Activated naive CD4-positive, alpha-beta T cell treated with anti-CD3 and anti-CD28 coated beads for 36 hours (primary cell): ENCODE results near the gene PRSS3. TPM values are rescaled to one million over a fixed set of nuclear protein-coding genes. Genes with fewer than 3 reads are reported as not detected.
"Not testable (repeated sequence)": the region's sequence is repeated elsewhere in the genome, so short reads cannot be mapped to it uniquely, and the experiment has no call there.

Source experiments
- CTCF ChIA-PET: fragments of 350-600 bp; sonication (Branson Sonifier 250); formaldehyde crosslinking; loops from one replicate; lab custom pipeline; 2021; ENCODE audit warnings: antibody characterized with exemption; lab: Charles Lee
- DNase-seq: peaks from one replicate; pipeline ENCODE4 v3.0.0-alpha.2; 2020
- H3K27ac Mint-ChIP-seq: one replicate; pipeline ENCODE4 v1.8.0; 2021; ENCODE audit warnings: mild to moderate bottlenecking, mixed read lengths
- H3K27me3 Mint-ChIP-seq: one replicate; pipeline ENCODE4 v1.8.0; 2021; ENCODE audit warnings: low read depth, mixed read lengths
- H3K36me3 Mint-ChIP-seq: one replicate; pipeline ENCODE4 v1.8.0; 2021; ENCODE audit warnings: low read depth, mixed read lengths
- H3K4me1 Mint-ChIP-seq: one replicate; pipeline ENCODE4 v1.8.0; 2021; ENCODE audit warnings: low read depth, mixed read lengths
- H3K4me3 Mint-ChIP-seq: one replicate; pipeline ENCODE4 v1.8.0; 2021; ENCODE audit warnings: mild to moderate bottlenecking, moderate library complexity, mixed read lengths
- H3K9me3 Mint-ChIP-seq: one replicate; pipeline ENCODE4 v1.8.0; 2021; ENCODE audit warnings: mixed read lengths
- intact Hi-C: fragments of 100-400 bp; cut with micrococcal nuclease; formaldehyde crosslinking; loops from one replicate; pipeline ENCODE4 v1.15.1; 2023
- total RNA-seq, 2 experiments: library from RNA; stranded (reverse); gene quantifications; one replicate each; pipeline ENCODE4 v1.2.3, GENCODE V29; 2021

Gene PRSS3
- not detected for total RNA-seq

DNA sequence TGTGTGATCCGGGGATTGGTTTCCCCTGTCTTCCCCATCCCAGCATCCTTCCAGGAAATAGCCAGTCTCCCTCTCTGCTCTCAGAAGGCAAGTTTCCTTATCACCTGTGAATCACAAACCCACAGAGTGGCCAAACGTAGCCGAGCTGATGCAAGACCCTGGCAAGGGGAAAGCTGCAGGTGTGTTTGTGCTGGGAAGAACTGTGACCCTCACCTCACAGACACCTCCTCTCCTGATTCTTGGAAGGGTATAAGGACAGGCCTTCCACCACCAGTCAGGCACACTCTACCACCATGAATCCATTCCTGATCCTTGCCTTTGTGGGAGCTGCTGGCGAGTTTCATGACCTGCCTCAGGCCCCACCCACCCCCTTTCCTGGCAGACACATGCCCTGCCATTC, at the start of gene PRSS3:
PRSS3 (plus strand) TSS at position 281 of the 400 bp plus-strand sequence; CDS start at position 294, 13 bp downstream.
- CTCF ChIA-PET = no interaction called here
- intact Hi-C loops = no loop called here
- H3K27me3 Mint-ChIP-seq = peaks cover 13% of the 10 kb centered on the region
- H3K36me3 Mint-ChIP-seq = no peaks in the 10 kb centered on the region
- H3K9me3 Mint-ChIP-seq = no peaks in the 10 kb centered on the region
- no peak for DNase-seq
- H3K27ac Mint-ChIP-seq = no peak within 1 kb of the TSS
- H3K4me1 Mint-ChIP-seq = peaks cover 5% of the 10 kb centered on the region
- H3K4me3 Mint-ChIP-seq = no peak within 1 kb of the TSS

DNA sequence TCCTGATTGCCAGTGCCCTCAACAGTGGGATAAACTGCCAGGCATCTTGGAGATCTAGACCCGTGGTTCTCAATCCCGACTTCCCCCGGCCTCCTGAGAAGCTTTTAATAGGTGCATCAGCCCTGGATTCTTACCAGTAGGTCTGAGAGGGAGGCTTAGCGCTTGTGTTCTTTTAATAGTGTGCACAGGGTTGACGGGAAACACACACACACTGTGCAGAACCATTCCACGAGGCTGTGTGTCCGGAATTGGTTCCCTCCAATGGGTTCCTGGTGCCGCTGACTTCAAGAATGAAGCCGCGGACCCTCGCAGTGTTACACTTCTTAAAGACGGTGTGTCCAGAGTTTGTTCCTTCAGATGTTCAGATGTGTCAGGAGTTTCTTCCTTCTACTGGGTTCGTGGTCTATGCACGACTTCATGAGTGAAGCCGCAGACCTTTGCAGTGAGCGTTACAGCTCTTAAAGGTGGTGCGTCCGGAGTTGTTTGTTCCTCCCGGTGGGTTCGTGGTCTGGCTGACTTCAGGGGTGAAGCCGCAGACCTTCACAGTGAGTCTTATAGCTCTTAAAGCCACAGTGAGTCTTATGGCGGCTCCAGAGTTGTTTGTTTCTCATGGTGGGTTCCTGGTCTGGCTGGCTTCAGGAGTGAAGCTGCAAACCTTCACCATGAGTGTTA, 46.6 kb upstream of the PRSS3 start:
- Mint-ChIP-seq H3K27ac (no peak overlapping the region), H3K4me3 (peak overlapping the region; percentile 68), H3K4me1 (peaks cover 25% of the 10 kb centered on the region), H3K27me3 (peaks cover 72% of the 10 kb centered on the region), H3K36me3 (no peaks in the 10 kb centered on the region), H3K9me3 (peaks cover 2% of the 10 kb centered on the region)
- peak; percentile 14 for DNase-seq
- CTCF ChIA-PET = interaction anchor here (0.6 to 2.2 kb wide), 3 partner anchors 27 to 304 kb away, joined by 3 to 10 read pairs (median 5); no protein-coding TSS in a partner anchor
- intact Hi-C loops = no loop called here

DNA sequence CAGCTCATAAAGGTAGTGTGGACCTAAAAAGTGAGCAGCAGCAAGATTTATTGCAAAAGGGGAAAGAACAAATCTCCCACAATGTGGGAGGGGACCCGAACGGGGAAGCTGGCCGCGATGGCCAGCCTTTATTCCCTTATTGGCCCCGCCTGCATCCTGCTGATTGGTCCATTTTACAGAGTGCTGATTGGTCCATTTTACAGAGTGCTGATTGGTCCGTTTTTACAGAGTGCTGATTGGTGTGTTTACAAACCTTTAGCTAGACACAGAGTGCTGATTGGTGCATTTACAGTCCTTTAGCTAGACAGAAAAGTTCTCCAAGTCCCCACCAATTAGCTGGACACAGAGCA, 46.1 kb upstream of the PRSS3 start:
- H3K4me1 Mint-ChIP-seq = peaks cover 25% of the 10 kb centered on the region
- H3K4me3 Mint-ChIP-seq = peak overlapping the region; percentile 68
- intact Hi-C loops, H3K27ac Mint-ChIP-seq, H3K36me3 Mint-ChIP-seq, H3K9me3 Mint-ChIP-seq: not testable (repeated sequence)
- CTCF ChIA-PET = interaction anchor here (0.6 to 2.2 kb wide), 4 partner anchors 28 to 325 kb away, joined by 3 to 10 read pairs (median 4); no protein-coding TSS in a partner anchor
- peaks cover 71% of the 10 kb centered on the region for H3K27me3 Mint-ChIP-seq
- peak; percentile 49 for DNase-seq

DNA sequence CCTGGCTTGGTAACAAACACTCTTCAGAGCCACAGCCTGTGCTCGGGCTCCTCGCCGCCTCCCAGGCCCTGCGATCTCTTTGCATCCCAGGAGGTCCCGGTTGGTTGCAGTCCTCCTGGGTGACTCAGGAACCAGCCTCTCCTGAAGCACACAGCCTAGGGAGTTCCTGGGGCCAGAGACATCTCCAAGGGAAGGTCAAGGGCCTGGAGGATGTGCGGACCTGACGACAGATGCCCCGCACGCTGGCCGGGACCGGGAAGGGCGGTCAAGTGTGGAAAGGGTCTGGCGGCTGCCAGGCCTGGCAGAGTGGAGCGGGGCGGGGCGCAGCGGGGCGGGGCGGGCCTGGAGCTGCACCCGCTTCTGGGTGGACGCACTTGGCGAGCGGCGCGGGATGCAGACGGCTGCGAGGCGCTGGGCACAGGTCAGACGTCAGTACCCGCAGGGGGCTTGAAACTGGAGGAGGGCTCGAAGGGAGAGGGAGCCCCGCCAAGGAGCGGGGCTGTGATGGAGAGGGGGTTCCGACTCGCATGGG, 45.0 kb upstream of the PRSS3 start:
- no peak overlapping the region for H3K27ac Mint-ChIP-seq
- no peaks in the 10 kb centered on the region for H3K36me3 Mint-ChIP-seq
- H3K9me3 Mint-ChIP-seq = no peaks in the 10 kb centered on the region
- intact Hi-C loops = no loop called here
- H3K4me3 Mint-ChIP-seq = no peak overlapping the region
- H3K4me1 Mint-ChIP-seq = peaks cover 25% of the 10 kb centered on the region
- CTCF ChIA-PET = interaction anchor here (0.6 to 0.9 kb wide), 3 partner anchors 126 to 324 kb away, joined by 3 read pairs; no protein-coding TSS in a partner anchor
- H3K27me3 Mint-ChIP-seq = peaks cover 72% of the 10 kb centered on the region
- no peak for DNase-seq

DNA sequence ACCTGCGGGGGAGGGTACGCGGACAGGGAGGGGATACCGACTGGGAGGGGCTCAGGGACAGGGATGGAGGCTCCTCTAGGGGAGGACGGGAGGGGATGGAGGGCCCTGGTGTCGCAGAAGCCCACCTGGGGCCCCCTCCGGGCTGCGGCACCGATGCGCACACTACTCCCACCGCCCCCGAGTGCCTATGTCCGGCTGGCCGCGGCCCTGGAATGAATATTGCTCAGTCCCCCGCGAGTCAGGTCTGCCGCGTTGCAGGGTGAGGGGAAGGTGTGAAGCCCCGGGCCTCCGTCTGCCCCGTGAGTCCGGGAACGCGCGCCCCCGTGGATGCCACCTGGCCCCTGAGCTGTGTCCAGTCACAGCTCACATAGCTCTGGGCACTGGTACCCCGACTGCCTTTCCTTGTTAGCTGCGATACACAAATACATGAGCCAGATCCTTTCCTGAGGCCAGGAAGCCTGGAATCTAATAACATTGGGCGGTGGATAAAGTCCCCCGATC, 44.5 kb upstream of the PRSS3 start:
- intact Hi-C loops = no loop called here
- no peaks in the 10 kb centered on the region for H3K36me3 Mint-ChIP-seq
- no peaks in the 10 kb centered on the region for H3K9me3 Mint-ChIP-seq
- H3K4me1 Mint-ChIP-seq = peaks cover 25% of the 10 kb centered on the region
- H3K4me3 Mint-ChIP-seq = peak overlapping the region; percentile 20
- CTCF ChIA-PET = interaction anchor here (0.9 kb wide), 1 partner anchor 127 kb away, joined by 3 read pairs; no protein-coding TSS in a partner anchor
- H3K27ac Mint-ChIP-seq = no peak overlapping the region
- peaks cover 73% of the 10 kb centered on the region for H3K27me3 Mint-ChIP-seq
- DNase-seq = no peak

DNA sequence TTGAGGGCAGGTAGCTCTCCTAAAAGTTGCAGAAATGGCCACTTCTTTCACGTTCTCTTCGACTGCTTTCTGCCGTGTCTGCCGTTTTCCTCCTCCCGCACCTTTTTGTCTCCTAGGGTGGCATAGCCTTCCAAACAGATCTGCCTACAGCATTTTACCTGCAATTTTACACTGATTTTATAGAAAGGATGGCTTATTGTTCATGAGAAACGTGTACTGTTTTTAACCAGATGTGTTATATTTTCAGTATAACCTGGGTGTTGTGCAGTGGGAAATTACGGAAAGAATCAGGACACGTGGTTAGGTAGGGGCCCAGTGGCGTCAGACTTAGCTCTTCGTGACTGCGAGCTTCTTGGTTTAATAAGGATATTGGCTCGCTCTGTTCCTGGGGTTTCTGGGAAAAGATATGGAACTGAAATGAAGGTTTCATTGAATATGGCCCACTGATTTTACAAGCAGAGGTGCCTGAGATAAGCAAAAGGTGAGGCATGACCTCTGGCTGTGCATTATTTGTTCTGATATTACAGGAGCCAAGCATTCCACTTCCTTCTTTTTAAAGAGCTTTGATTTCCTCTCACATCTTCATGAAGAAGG, 43.7 kb upstream of the PRSS3 start:
- Mint-ChIP-seq H3K4me1 (peaks cover 25% of the 10 kb centered on the region), H3K36me3 (no peaks in the 10 kb centered on the region), H3K27me3 (peaks cover 71% of the 10 kb centered on the region), H3K9me3 (no peaks in the 10 kb centered on the region), H3K4me3 (peak overlapping the region; percentile 32), H3K27ac (no peak overlapping the region)
- CTCF ChIA-PET = interaction anchor here (0.9 kb wide), 1 partner anchor 127 kb away, joined by 3 read pairs; no protein-coding TSS in a partner anchor
- DNase-seq = no peak
- intact Hi-C loops = no loop called here

DNA sequence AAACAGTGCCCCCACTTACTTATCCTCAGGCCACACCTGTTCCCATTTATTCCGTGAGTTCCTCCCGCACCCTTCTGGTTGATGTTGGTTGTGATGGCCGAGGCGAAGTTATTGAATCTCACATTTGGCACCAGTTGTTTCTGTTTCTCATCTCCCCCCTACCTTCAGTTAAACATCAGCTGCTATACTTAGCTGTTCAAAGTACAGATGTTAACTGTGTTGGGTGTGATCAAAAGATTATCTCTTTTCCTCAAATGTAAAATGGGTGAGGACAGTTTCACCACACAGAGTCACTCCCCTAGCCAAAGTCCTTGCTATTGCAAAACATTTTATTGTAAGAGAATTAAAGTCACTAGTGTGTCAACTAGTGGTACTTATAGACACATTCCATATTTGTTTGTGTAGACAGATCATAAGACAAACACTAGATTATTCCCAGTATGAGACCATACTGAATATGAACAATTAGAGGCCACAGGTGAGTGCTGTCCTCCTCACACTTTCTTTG, 43.2 kb upstream of the PRSS3 start:
- Mint-ChIP-seq H3K4me1 (peaks cover 25% of the 10 kb centered on the region), H3K27ac (no peak overlapping the region), H3K9me3 (no peaks in the 10 kb centered on the region), H3K27me3 (peaks cover 67% of the 10 kb centered on the region), H3K36me3 (no peaks in the 10 kb centered on the region), H3K4me3 (no peak overlapping the region)
- intact Hi-C loops = no loop called here
- DNase-seq = no peak
- CTCF ChIA-PET = interaction anchor here (0.5 kb wide), 1 partner anchor 159 kb away, joined by 4 read pairs; no protein-coding TSS in a partner anchor

DNA sequence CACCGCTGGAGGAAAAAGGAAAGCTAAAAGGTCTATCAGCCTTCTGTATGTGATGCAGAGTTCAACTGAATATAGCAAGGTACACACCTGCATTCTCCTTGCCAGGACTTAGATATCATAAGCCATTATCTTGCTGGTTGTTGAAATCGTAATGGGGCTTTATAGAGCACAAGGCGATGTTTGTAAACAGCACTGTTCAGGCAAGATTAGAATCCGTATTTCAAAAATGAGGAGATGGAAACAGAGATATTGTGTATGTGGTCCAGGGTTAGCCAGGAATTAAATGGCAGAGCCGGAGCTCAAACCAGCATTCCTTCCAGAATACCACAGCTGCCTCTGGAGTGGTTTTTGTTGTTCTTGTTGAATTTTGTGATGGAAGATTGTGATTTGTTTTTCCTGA, 42.6 kb upstream of the PRSS3 start:
- H3K27ac Mint-ChIP-seq, H3K9me3 Mint-ChIP-seq, DNase-seq, H3K4me3 Mint-ChIP-seq, intact Hi-C loops, H3K36me3 Mint-ChIP-seq: not testable (repeated sequence)
- Mint-ChIP-seq H3K4me1 (peaks cover 25% of the 10 kb centered on the region), H3K27me3 (peaks cover 69% of the 10 kb centered on the region)
- CTCF ChIA-PET = interaction anchor here (0.5 kb wide), 1 partner anchor 159 kb away, joined by 4 read pairs; no protein-coding TSS in a partner anchor

DNA sequence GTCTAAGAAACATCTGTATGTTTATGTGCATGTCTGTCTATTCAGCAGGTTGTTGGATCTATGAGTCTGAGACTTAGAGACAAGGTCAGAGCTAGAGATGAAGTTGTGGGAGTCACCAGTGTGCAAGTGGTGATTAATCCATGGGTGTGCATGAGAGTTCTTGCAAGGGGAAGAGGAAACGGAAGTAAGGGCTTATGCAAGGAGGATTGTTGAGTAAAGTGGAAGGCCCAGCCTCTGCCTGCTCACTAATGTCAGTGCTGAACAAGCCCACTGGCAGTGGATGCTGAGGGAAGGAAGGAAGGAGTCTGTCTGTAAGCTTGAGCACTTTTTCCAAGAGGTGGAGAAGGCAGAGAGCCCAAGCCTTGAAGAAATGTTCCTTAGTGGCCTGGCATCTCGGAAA, 35.7 kb upstream of the PRSS3 start:
- H3K9me3 Mint-ChIP-seq, H3K4me3 Mint-ChIP-seq, H3K36me3 Mint-ChIP-seq, DNase-seq, intact Hi-C loops, CTCF ChIA-PET, H3K4me1 Mint-ChIP-seq, H3K27ac Mint-ChIP-seq: not testable (repeated sequence)
- peaks cover 14% of the 10 kb centered on the region for H3K27me3 Mint-ChIP-seq

DNA sequence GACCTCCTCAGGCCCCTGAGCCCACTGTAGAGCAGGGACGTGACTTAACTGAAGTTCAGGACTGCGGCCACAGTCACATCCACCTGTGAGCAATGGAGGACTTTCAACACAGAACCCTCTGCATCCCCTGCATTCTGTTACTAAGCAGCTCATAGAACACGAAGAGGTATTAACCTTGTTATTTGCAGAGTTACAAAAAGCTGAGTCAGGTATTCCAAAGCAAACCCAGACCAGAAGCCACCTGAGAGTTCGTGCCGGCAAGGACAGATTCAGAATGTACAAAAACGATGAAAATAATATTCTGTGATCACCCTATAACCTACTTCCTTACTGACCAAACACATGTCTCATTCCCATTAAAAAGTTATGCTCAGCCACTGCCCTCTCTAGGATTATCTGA, 33.0 kb upstream of the PRSS3 start:
- CTCF ChIA-PET = interaction anchor here (0.6 to 1.6 kb wide), 4 partner anchors 9 to 242 kb away, joined by 3 to 7 read pairs (median 4); no protein-coding TSS in a partner anchor
- Mint-ChIP-seq H3K27me3 (peaks cover 6% of the 10 kb centered on the region), H3K9me3 (no peaks in the 10 kb centered on the region), H3K27ac (no peak overlapping the region), H3K4me1 (peaks cover 4% of the 10 kb centered on the region), H3K4me3 (no peak overlapping the region), H3K36me3 (no peaks in the 10 kb centered on the region)
- DNase-seq = no peak
- intact Hi-C loops = no loop called here

DNA sequence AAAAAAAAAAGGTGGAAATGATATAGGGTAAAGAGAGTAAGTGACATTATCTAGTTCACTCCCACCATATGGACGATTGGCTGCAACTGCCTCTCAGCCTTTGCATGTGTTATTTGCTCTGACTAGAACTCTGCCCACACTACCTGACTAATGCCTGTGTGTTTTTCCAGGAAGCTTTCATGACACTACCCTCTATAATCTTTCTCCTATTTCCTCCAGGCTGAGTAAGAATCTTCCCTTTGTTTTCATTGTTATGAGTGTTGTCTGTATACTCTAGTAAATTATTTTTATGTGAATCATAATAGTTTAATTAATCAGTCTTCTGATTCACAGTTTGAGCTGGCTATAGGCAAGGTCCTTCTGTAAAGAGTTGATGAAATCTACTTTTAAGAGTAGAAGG, 31.7 kb upstream of the PRSS3 start:
- H3K4me1 Mint-ChIP-seq, intact Hi-C loops, H3K27me3 Mint-ChIP-seq, H3K27ac Mint-ChIP-seq, H3K9me3 Mint-ChIP-seq, DNase-seq, H3K4me3 Mint-ChIP-seq, H3K36me3 Mint-ChIP-seq: not testable (repeated sequence)
- CTCF ChIA-PET = interaction anchor here (0.7 kb wide), 1 partner anchor 360 kb away, joined by 3 read pairs; no protein-coding TSS in a partner anchor

DNA sequence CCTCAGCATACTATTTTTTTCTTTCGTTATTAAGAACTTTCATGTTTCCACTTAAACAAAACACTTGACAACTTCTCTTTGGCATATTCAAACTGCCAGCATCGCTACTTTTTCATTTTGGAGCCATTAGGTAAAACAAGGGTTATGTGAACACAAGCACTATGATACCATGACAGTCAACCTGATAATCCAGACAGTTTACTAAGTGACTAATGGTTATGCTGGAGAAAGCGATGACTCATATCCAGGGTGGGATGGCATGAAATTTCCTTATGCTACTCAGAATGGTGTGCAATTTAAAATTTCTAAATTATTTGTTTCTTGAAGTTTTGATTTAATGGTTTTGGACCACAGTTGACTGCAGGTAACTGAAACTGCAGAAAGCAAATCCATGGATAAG, 29.9 kb upstream of the PRSS3 start:
- Mint-ChIP-seq H3K4me3 (no peak overlapping the region), H3K27me3 (no peaks in the 10 kb centered on the region), H3K4me1 (peaks cover 4% of the 10 kb centered on the region), H3K27ac (no peak overlapping the region), H3K9me3 (no peaks in the 10 kb centered on the region), H3K36me3 (no peaks in the 10 kb centered on the region)
- DNase-seq = no peak
- intact Hi-C loops = no loop called here
- CTCF ChIA-PET = no interaction called here
